ENCODE data around the gene RSPO3. TPM values are rescaled to one million over a fixed set of nuclear protein-coding genes. Genes with fewer than 3 reads are reported as not detected.
A peak's percentile ranks its signal among the peaks of the same experiment; 100 is the strongest.

The RSPO3 gene
- total RNA-seq, 1 experiment from 2014 or later = 0.11 TPM

DNA sequence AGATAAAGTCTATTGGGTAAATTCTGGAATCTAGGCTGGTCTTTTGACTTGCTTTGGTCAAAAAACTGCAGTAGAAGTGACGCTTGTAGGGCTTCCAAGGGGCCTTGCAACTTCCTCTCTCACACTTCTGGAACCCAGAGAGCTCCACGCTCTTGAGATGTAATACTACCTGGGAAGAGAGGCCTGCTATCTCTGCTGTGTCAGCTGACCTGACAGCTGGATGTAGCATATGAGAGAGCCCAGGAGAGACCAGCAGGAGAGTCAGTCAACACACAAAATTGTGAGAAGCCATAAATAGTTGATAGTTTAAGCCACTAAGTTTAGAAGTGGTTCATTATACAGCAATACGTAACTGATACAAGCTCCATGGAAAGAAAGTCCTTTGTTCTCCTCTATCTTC is 7.8 kb upstream of the RSPO3 start:
- DNase-seq (ENCODE audit: low read depth) = no peak

DNA sequence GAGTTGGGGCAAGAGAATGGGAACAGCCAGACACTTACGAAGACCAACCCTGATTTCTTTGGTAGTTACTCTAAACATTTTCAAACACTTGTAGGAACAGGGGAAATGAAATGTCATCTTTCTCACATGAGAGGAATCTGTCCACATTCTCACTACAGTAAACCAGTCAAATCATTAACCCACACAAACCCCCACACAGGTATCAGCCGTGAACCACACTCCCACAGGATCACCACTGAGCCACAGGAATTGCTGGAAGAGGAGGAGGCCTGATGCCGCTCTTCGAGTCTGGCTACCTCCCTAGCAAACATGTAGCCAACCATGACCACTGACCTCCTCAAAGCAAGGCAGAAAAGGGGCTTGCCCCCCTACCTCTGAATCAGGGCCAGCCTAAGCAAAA is 6.9 kb upstream of the RSPO3 start:
- no peak for DNase-seq (ENCODE audit: low read depth)

DNA sequence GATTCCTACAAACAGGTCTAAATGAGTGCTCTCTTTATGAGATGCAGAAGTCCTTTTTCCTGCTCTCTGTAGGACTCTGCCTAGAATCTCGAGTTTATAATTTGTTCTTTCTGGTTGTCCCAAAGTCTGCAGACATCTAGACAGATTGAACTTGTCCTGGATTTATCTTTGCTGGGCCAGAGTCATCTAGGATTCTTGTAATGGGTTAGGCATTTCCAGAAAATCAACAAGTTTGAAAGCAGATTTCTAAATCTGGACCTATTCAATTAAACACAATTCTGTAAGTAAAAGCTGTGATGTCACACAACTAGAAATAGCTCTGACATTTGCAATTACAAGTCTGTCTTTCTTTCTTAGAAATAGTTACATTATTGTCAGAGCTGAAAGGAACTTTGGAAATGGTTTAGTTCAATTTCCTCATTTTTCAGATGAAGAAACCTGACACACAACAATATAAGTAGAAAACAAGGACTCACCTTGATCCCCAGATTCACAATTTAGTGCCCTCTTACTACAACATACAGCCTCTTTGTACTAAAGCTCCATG is 4.2 kb upstream of the RSPO3 start:
- no peak for DNase-seq (ENCODE audit: low read depth)

DNA sequence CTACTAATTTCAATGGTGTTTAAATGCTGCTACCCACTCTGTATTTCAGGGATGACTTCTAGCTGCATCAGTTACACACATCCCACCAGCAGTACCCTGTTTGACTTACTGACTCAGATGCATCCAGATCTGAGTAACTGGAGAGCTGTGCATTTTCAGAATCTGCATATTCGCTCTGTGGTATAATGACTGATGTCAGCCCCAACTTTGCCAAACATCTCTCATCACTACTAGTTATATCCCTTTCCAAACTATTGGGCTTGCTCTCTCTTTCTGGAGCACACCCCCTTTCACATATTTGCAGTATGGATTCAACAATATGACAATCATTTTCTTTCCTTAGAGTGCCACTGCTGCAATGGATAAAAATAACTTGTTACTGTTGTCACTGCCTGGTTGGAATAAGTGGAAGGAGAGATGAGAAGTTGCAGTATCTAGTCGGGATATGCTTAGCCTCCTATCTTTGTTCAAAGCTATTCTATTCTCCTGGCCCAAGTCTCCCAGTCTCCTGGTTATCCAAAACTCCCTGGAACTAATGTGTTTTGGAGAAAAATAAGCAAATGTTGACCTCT is 3.3 kb upstream of the RSPO3 start:
- DNase-seq (ENCODE audit: low read depth) = no peak

DNA sequence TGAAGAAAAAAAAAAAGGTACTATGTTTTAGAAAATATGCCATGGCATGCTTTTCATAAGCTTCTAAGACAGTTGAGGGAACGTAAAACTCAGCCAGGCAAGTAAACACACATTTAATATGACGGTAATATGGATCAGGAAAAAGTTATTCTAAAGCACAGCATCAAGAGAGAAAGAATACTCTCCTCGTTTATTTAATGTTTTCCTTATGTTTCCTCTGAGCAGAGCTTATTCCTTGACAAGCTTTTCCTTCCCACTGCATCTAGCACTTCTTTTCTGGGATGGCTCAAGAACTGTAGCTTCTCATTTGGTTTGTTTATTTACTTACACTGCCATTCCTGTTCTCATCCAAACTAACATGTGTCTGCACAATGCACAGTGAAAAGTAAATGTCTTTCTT is 2.7 kb upstream of the RSPO3 start:
- no peak for DNase-seq (ENCODE audit: low read depth)

DNA sequence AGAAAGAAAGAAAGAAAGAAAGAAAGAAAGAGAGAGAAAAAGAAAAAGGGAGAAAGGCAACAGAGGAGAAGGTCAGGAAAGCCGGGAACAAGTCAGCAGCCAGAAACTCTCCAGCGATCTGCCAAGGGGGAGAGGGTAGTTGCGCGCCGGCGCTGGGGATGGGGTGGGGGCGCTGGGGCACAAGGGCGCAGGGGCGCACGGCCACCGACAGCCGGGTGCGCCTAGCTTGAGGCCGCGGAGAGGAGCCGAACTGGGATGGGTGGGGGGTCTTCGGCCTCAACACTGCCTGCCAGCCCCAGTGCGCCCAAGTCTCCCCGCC is 533 bp upstream of the RSPO3 start:
- DNase-seq (ENCODE audit: low read depth) = no peak

DNA sequence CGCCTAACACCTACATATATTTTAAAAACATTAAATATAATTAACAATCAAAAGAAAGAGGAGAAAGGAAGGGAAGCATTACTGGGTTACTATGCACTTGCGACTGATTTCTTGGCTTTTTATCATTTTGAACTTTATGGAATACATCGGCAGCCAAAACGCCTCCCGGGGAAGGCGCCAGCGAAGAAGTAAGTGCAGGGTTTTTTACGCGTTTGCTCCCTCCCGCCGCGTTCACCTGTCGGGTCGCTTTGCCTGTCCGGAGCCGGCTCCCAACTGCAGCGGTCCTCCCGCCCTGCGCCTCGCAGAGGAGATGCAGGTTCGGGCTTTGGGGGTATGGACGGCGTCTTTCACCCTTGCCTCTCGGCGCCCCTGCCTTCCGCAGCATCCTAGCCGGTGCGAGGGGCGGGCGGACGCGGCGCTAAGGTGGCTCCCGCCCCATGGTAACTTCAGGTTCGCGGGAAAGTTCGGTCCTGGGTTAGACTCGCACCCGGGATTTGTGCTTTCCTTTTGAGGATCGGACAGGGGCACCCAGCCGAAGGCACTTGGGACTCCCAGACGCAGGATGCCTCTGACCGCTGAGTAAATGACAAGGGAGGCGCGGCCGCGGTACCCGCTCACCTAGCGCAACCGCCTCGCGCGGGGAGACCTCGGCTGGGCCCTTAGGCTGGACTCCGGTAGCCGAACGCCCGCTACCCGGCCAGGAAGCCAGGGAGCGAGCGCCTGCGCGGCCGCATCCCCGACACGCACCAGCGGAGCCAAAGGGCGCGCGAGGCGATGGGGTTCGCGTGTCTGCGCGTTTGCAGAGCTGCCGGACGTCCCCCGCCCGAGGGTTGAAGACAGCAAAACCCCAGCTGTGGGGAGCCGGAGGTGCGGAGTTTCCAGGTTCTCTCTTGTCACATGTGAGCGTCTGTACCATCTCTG is 891 bp downstream of the RSPO3 start:
- no peak for DNase-seq (ENCODE audit: low read depth)

DNA sequence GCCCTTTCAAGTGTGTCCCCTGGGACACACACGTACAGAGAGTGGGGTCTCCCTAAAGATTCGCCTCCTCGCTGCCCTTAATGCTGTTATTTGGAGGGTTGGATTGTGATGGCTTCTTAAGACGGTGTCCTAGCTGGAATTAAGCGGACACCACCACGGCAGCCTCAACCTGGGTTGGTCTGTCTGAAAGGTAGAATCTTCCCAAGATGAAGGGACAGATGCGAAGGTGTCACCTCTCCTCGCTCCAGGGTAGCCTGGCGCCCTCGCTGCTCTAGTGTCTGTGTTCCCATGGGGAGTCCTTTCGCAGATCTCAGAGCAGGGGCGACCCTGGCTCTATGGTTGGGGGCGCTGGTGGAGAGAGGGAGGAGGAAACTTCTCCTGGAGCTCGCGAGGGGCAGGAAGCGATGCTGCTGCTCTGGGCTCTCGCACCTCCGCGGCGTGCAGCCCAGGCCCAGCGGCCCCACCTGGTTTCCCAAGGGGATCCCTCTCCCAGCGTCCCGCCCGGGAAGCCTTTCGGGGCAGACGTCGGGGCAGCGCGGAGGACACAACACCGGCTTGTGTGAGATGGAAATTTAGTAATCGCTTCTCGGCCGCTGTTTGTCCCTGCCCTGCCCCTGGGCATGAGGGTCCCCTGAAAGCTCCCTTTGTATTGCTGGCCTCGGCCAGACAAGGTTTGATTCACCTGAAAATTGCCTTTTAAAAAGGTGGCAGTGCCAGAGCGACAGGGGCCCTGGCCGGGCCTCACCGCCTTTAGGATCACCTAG is 1.7 kb downstream of the RSPO3 start:
- no peak for DNase-seq (ENCODE audit: low read depth)

- DNase-seq (ENCODE audit: low read depth) = peak; percentile 55
Measured at GRCh38 chr6:127120787-127121636, 2.5 kb downstream of the RSPO3 start.

GRCh38 chr6:127121637-127121960 is 3.1 kb downstream of the RSPO3 start:
- DNase-seq (ENCODE audit: low read depth) = no peak

DNA sequence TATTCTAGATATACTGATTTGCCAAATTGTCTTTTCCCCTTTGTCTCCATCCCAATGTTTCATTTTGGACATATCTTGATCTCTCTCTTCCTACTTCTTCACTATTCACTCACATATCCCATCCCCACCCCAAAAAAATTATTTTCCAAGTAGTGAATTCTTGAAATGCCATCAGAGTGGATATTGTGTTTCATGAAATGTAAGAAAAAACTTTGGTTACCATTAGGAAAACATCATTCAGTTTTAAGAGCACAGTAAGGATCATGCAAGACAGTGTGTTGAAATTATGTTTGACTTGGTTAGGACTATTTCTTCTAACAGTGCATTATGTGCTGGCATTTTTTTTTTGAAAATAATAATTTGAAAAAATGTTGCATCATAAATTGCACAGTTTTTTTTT is 5.7 kb downstream of the RSPO3 start:
- no peak for DNase-seq (ENCODE audit: low read depth)

GRCh38 chr6:127124680-127125079 is 6.2 kb downstream of the RSPO3 start:
- no peak for DNase-seq (ENCODE audit: low read depth)

GRCh38 chr6:127128066-127128465 is 9.6 kb downstream of the RSPO3 start:
- DNase-seq (ENCODE audit: low read depth) = no peak

DNA sequence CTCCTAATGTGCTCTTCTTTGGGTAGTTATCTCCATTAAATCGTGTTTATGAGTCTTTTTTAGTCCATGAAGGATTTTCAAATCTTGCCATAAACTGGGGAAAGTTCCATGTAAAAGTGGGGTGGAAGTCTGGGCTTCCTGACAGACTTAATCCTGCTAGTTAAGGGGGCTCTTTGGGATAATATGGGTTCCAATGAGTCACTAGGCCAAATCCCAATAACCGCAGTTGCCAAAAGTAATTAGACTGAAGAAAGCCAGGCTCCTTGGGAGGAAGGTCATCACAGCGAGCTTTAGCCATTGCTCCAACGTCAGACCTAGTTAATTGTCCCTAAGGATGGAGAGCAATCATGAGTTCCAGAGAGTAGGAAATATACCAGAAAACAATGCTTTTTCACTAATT is 10.8 kb downstream of the RSPO3 start:
- no peak for DNase-seq (ENCODE audit: low read depth)

DNA sequence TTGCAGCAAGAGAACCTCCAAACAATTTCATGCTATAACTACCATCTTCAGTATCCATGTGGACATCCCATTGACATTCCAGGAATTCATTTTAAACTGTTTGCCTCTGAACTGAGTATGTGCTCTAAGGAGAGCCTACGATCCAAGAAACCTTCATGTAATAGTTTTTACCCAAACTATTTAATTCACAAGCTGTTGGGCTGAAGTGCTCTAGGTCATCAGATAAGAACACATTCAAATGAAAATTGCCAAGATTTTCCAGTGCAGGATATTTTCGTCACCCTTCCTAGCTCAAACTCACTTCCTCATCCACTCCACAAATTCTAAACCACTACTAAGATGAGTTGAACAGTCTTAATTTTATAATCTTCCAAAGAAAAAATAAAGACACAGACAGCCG is 12.8 kb downstream of the RSPO3 start:
- no peak for DNase-seq (ENCODE audit: low read depth)

GRCh38 chr6:127131772-127132376 is 13.4 kb downstream of the RSPO3 start:
- no peak for DNase-seq (ENCODE audit: low read depth)

DNA sequence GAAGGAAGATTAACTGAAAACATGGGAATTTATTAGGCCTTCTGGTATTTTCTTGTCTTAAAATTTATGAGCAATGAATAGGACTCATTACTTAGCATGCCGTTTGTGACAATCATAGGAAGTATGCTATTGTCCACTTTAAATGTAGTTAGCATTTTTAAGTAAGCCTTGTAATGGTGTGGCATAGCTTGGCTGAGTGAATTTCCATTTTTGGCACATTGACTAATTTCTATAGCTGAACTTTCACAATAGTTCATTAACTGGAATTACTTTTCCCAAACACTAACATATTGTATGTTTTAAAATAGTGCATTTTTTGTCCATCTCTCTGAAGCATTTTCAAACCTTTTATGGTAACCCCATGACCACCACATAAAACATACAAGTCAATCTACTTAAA is 15.7 kb downstream of the RSPO3 start:
- DNase-seq (ENCODE audit: low read depth) = no peak

GRCh38 chr6:127136786-127137185 is 18.3 kb downstream of the RSPO3 start:
- no peak for DNase-seq (ENCODE audit: low read depth)

DNA sequence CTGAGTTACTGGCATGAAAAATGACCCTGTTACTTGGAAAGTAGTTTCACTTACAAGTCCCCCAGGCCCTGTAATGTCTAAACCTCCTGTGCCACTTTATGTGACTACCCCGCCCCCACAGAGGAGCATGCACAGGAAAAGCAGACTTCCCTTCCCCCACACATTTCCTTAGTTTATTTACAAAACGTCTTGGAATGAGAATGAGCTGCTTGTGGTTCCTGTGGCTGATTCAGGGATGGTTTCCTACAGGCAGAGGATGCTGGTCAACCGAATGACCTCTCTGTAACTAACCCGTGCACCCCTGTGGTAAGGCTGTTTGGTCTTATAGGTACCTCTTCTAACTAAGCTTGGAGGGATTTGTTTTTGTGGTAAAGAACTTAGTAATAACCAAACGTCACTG is 28.5 kb downstream of the RSPO3 start:
- DNase-seq (ENCODE audit: low read depth) = peak; percentile 90

DNA sequence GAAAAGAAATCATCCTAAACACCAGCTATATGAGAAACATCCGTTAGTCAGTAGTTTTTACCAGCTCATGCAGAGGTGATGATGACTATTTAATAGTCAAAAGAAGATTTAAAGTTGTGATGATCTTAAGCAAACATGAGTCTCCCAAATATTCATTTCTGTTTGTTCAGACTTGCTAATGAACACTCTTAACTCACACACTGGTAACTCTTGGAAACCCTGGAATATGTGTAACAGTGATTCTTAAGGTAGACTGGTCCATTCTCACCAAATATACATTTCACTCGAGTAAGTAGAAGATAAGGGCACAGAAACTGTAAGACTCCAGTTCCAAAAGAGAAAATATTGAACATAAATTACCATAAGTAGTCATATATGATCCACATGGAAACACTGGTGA is 29.1 kb downstream of the RSPO3 start:
- DNase-seq (ENCODE audit: low read depth) = no peak

DNA sequence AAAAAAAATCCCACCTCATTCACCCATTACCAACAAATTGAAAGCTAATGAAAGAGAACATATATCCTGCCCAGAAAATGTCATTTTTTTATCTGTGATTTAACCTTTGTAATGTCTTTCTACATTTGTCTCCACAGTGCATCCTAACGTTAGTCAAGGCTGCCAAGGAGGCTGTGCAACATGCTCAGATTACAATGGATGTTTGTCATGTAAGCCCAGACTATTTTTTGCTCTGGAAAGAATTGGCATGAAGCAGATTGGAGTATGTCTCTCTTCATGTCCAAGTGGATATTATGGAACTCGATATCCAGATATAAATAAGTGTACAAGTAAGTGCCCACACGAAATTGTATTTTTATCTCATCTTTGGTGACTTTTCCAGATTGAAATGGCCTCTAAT is 30.0 kb downstream of the RSPO3 start:
- no peak for DNase-seq (ENCODE audit: low read depth)
